Gastroesophageal sphincter (tissue), 4 donors: ENCODE data around the gene USP20. TPM values are rescaled to one million over a fixed set of nuclear protein-coding genes. Genes with fewer than 3 reads are reported as not detected.
A peak's percentile ranks its signal among the peaks of the same experiment; 100 is the strongest.

Experiments used
- ATAC-seq: fragments of 150-250 bp; one replicate; pipeline ENCODE4 v1.9.1; 2016; ENCODE audit warnings: mild to moderate bottlenecking, moderate library complexity
- H3K27ac ChIP-seq, 4 donors: fragments of 200-600 bp; sonication (generic) in 3 of 4; 1 replicate in 3 of 4; 2 replicates in 1 of 4; pipeline ENCODE4 v1.5.1; 2016 to 2019
- H3K27me3 ChIP-seq: fragments of 200-600 bp; sonication (generic); one replicate; pipeline ENCODE4 v1.5.1; 2019
- H3K36me3 ChIP-seq, 2 donors: fragments of 200-600 bp; sonication (generic); one replicate each; pipeline ENCODE4 v1.5.1; 2019; ENCODE audit warnings: control low read depth in 1 of 2
- H3K4me1 ChIP-seq, 3 donors: fragments of 200-600 bp; sonication (generic); 1 replicate in 2 of 3; 2 replicates in 1 of 3; pipeline ENCODE4 v1.5.1; 2016 to 2019; ENCODE audit warnings: control low read depth in 2 of 3
- H3K4me3 ChIP-seq, 2 donors: fragments of 200-600 bp; sonication (generic); one replicate each; pipeline ENCODE4 v1.5.1; 2019; ENCODE audit warnings: mild to moderate bottlenecking in 1 of 2, moderate library complexity in 1 of 2
- H3K9me3 ChIP-seq, 3 donors: fragments of 200-600 bp; sonication (generic); one replicate each; pipeline ENCODE4 v1.5.1; 2017 to 2019; ENCODE audit warnings: control low read depth in 2 of 3
- EP300 ChIP-seq: sonication (generic); formaldehyde crosslinking; IDR thresholded peaks from one replicate; pipeline ENCODE4 v1.6.1; 2017; ENCODE audit warnings: antibody characterized with exemption, mild to moderate bottlenecking
- POLR2A ChIP-seq, 2 donors: fragments of 450-650 bp; IDR thresholded peaks; one replicate each; pipeline ENCODE4 v1.6.1; 2017; ENCODE audit warnings: antibody characterized with exemption in 2 of 2, mild to moderate bottlenecking in 2 of 2, moderate library complexity in 1 of 2
- POLR2AphosphoS5 ChIP-seq: sonication (generic); formaldehyde crosslinking; IDR thresholded peaks from one replicate; pipeline ENCODE4 v1.6.1; 2017; ENCODE audit warnings: antibody characterized with exemption
- WGBS, 2 donors: methylation state at CpG; one replicate each; pipeline ENCODE4 v1.1.5; 2018; ENCODE audit warnings: low coverage in 1 of 2; 5-methylcytosine and 5-hydroxymethylcytosine counted together
- total RNA-seq, 4 donors: library from RNA; depleted of rRNA; stranded (reverse); fragments of >200 nt; gene quantifications; one replicate each; pipeline ENCODE4 v1.1.0, GENCODE V29; 2016
- TF ChIP-seq, protein P1 (sequence below), 4 experiments: fragments of 200-600 bp in 2 of 4; fragments of 450-650 bp in 2 of 4; sonication (generic) in 1 of 4; IDR thresholded peaks; one replicate each; pipeline ENCODE4 v1.5.1; 2017 to 2019; ENCODE audit warnings: antibody characterized with exemption in 4 of 4, mild to moderate bottlenecking in 2 of 4, moderate library complexity in 2 of 4

The USP20 gene
- total RNA-seq, 4 donors from 2014 or later = 25.9 to 56.8 (median 33.4) TPM

DNA sequence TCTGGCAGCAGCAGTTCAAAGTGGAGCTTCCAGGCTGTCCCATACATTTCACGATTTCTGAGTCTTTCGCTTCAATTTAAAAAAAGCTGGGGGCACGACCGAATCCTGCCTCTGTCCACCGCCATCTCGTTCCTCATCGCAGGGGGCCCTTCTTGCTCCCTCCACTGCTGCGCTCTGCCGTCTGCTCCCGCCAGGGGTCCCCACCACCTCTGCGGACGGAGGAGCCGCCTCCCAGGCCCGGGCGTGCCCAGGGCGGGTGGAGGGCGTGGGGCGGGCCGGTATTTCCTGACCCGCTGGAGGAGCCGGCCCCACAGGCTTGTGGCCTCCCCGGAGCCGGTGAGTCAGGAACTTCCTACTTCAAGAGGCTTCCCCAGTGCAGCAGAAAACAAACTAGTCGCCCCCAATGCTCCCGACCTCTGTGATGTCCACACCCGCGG lies 50.4 kb downstream of the USP20 start:
- TF ChIP-seq, protein P1, sequence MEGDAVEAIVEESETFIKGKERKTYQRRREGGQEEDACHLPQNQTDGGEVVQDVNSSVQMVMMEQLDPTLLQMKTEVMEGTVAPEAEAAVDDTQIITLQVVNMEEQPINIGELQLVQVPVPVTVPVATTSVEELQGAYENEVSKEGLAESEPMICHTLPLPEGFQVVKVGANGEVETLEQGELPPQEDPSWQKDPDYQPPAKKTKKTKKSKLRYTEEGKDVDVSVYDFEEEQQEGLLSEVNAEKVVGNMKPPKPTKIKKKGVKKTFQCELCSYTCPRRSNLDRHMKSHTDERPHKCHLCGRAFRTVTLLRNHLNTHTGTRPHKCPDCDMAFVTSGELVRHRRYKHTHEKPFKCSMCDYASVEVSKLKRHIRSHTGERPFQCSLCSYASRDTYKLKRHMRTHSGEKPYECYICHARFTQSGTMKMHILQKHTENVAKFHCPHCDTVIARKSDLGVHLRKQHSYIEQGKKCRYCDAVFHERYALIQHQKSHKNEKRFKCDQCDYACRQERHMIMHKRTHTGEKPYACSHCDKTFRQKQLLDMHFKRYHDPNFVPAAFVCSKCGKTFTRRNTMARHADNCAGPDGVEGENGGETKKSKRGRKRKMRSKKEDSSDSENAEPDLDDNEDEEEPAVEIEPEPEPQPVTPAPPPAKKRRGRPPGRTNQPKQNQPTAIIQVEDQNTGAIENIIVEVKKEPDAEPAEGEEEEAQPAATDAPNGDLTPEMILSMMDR (IDR thresholded peaks at IDR 0.05) = peak in 3 of 4 experiments; percentile 97 to 99 (median 99)
- TF ChIP-seq POLR2AphosphoS5 (peak; percentile 91), POLR2A (IDR thresholded peaks at IDR 0.05) (peak in 1 of 2 donors; percentile 27), EP300 (no peak)
- WGBS, 2 donors = 0 to 5% methylated on average over 3 to 8 of the region's 27 CpGs
- peak; percentile 91 for ATAC-seq
- H3K4me1 ChIP-seq = peaks cover 0 to 83% (median 29%) of the 10 kb centered on the region in 3 donors
- no peaks in the 10 kb centered on the region for H3K9me3 ChIP-seq
- H3K36me3 ChIP-seq = peaks cover 0 to 28% of the 10 kb centered on the region in 2 donors
- no peaks in the 10 kb centered on the region for H3K27me3 ChIP-seq
- H3K4me3 ChIP-seq = peak overlapping the region in 1 of 2 donors; percentile 40
- H3K27ac ChIP-seq = peak overlapping the region; percentile 62 to 92 (median 87)

- ATAC-seq = no peak
- Histone ChIP-seq H3K9me3 (no peaks in the 10 kb centered on the region), H3K36me3 (peaks cover 0 to 34% of the 10 kb centered on the region in 2 donors), H3K27ac (peak overlapping the region; percentile 62 to 92 (median 87)), H3K4me3 (peak overlapping the region in 1 of 2 donors; percentile 40), H3K4me1 (peaks cover 0 to 83% (median 29%) of the 10 kb centered on the region in 3 donors), H3K27me3 (no peaks in the 10 kb centered on the region)
- no peak for TF ChIP-seq EP300
- TF ChIP-seq, protein P1 (IDR thresholded peaks at IDR 0.05) = peak in 1 of 4 experiments; percentile 4
- no peak for TF ChIP-seq POLR2A (IDR thresholded peaks at IDR 0.05)
- 40% methylated on average over 8 of the region's 20 CpGs; no CpG with 5 or more reads in 1 of the 2 donors for WGBS, 2 donors
Observed at GRCh38 chr9:129886226-129887174, 51.2 kb downstream of the USP20 start.

- Histone ChIP-seq H3K27ac (peak overlapping the region; percentile 47 to 92 (median 87)), H3K9me3 (no peaks in the 10 kb centered on the region), H3K4me3 (peak overlapping the region in 1 of 2 donors; percentile 29), H3K4me1 (peaks cover 0 to 89% (median 33%) of the 10 kb centered on the region in 3 donors), H3K36me3 (peaks cover 0 to 34% of the 10 kb centered on the region in 2 donors), H3K27me3 (no peaks in the 10 kb centered on the region)
- 36 to 42% methylated on average over 27 of the region's 27 CpGs for WGBS, 2 donors
- ATAC-seq = no peak
- TF ChIP-seq POLR2A (IDR thresholded peaks at IDR 0.05) (no peak), POLR2AphosphoS5 (no peak), EP300 (no peak)
- TF ChIP-seq, protein P1 (IDR thresholded peaks at IDR 0.05) = peak in 3 of 4 experiments; percentile 24 to 28 (median 25)
Observed at GRCh38 chr9:129887334-129888292, 52.4 kb downstream of the USP20 start.

- 44 to 66% methylated on average over 6 to 9 of the region's 29 CpGs for WGBS, 2 donors
- peak overlapping the region in 1 of 2 donors; percentile 29 for H3K4me3 ChIP-seq
- no peaks in the 10 kb centered on the region for H3K27me3 ChIP-seq
- TF ChIP-seq POLR2A (IDR thresholded peaks at IDR 0.05) = no peak
- TF ChIP-seq, protein P1 (IDR thresholded peaks at IDR 0.05) = no peak
- no peak for TF ChIP-seq POLR2AphosphoS5
- TF ChIP-seq EP300 = no peak
- ATAC-seq = no peak
- H3K36me3 ChIP-seq = peaks cover 0 to 34% of the 10 kb centered on the region in 2 donors
- peak overlapping the region; percentile 47 to 92 (median 87) for H3K27ac ChIP-seq
- H3K9me3 ChIP-seq = no peaks in the 10 kb centered on the region
- H3K4me1 ChIP-seq = peaks cover 0 to 95% (median 33%) of the 10 kb centered on the region in 3 donors
Observed at GRCh38 chr9:129888293-129889121, 53.2 kb downstream of the USP20 start.
